Gastroesophageal sphincter (tissue), 3 donors: ENCODE measurements around the gene FMO2.

ENCODE experiments used
- CTCF ChIP-seq, 4 experiments: fragments of 200-600 bp in 2 of 4; fragments of 450-650 bp in 2 of 4; sonication (generic) in 1 of 4; IDR thresholded peaks; one replicate each; pipeline ENCODE4 v1.5.1; 2017 to 2019; ENCODE audit warnings: antibody characterized with exemption in 4 of 4, mild to moderate bottlenecking in 2 of 4, moderate library complexity in 2 of 4
- EP300 ChIP-seq: sonication (generic); formaldehyde crosslinking; IDR thresholded peaks from one replicate; pipeline ENCODE4 v1.6.1; 2017; ENCODE audit warnings: antibody characterized with exemption, mild to moderate bottlenecking
- POLR2A ChIP-seq, 2 donors: fragments of 450-650 bp; IDR thresholded peaks; one replicate each; pipeline ENCODE4 v1.6.1; 2017; ENCODE audit warnings: antibody characterized with exemption in 2 of 2, mild to moderate bottlenecking in 2 of 2, moderate library complexity in 1 of 2
- POLR2AphosphoS5 ChIP-seq: sonication (generic); formaldehyde crosslinking; IDR thresholded peaks from one replicate; pipeline ENCODE4 v1.6.1; 2017; ENCODE audit warnings: antibody characterized with exemption

GRCh38 chr1:171247501-171247900 is 62.4 kb downstream of the FMO2 start:
- no peak for TF ChIP-seq CTCF (IDR thresholded peaks at IDR 0.05)
- no peak for TF ChIP-seq POLR2A (IDR thresholded peaks at IDR 0.05)
- no peak for TF ChIP-seq EP300
- TF ChIP-seq POLR2AphosphoS5: no peak
